Colonic mucosa (tissue), 4 donors: Measurements from ENCODE around the gene APBB1IP. TPM values are rescaled to one million over a fixed set of nuclear protein-coding genes. Genes with fewer than 3 reads are reported as not detected.
"Not testable (repeated sequence)": the region's sequence is repeated elsewhere in the genome, so short reads cannot be mapped to it uniquely, and the experiment has no call there.

Experiments
- DNase-seq: peaks from one replicate; pipeline ENCODE4 v3.0.0-alpha.2; 2020
- H3K27ac ChIP-seq: fragments of 200-600 bp; one replicate; pipeline ENCODE4 v1.8.0; 2021
- H3K27me3 ChIP-seq: fragments of 200-600 bp; one replicate; pipeline ENCODE4 v1.8.0; 2021
- H3K36me3 ChIP-seq: fragments of 200-600 bp; one replicate; pipeline ENCODE4 v1.8.0; 2021
- H3K4me1 ChIP-seq: fragments of 200-600 bp; one replicate; pipeline ENCODE4 v1.8.0; 2021; ENCODE audit warnings: mild to moderate bottlenecking
- H3K4me3 ChIP-seq: fragments of 200-600 bp; one replicate; pipeline ENCODE4 v1.8.0; 2021
- H3K9ac ChIP-seq, 2 donors: one replicate each; pipeline ENCODE4 v1.7.0; 2013; ENCODE audit warnings: control low read depth in 2 of 2, low read depth in 2 of 2, low read length in 2 of 2
- H3K9me3 ChIP-seq: fragments of 200-600 bp; one replicate; pipeline ENCODE4 v1.8.0; 2021
- CTCF ChIP-seq: fragments of 200-600 bp; IDR thresholded peaks from one replicate; pipeline ENCODE4 v1.8.0; 2022; ENCODE audit warnings: antibody characterized with exemption, mild to moderate bottlenecking
- intact Hi-C: fragments of 100-400 bp; cut with DNase I; formaldehyde crosslinking; loops from one replicate; pipeline ENCODE4 v1.14.1; 2022
- total RNA-seq, 2 donors: library from RNA; stranded (reverse); fragmentation: NEBNext Ultra II Directional in 1 of 2; extraction: Animal tissue kit (Norgen Biotek cat#: 25700) in 1 of 2; gene quantifications; one replicate each; pipeline ENCODE4 v1.2.1, GENCODE V29; 2021
- donor health status: healthy.
- donor health status: DM: no; HTN: no; CAD: no.
- donor health status: DM: no; HTN: no; CAD: no.

APBB1IP gene
- total RNA-seq, 2 donors from 2014 or later = 2.1 to 2.8 TPM

- no peaks in the 10 kb centered on the region for H3K36me3 ChIP-seq
Observed at GRCh38 chr10:26579256-26580063, 141.3 kb downstream of the APBB1IP start.

GRCh38 chr10:26586211-26586610 lies 148.1 kb downstream of the APBB1IP start:
- Histone ChIP-seq H3K27me3 (no peaks in the 10 kb centered on the region), H3K36me3 (no peaks in the 10 kb centered on the region), H3K9ac (no peak overlapping the region), H3K9me3 (no peaks in the 10 kb centered on the region), H3K27ac (no peak overlapping the region), H3K4me1 (no peaks in the 10 kb centered on the region), H3K4me3 (no peak overlapping the region)
- DNase-seq = no peak
- no peak for TF ChIP-seq CTCF
- intact Hi-C loops = no loop called here

More at GRCh38 chr10:26579256-26580063, 141.3 kb downstream of the APBB1IP start:
- Histone ChIP-seq H3K27ac (no peak overlapping the region), H3K9ac (no peak overlapping the region), H3K4me3 (no peak overlapping the region), H3K4me1 (no peaks in the 10 kb centered on the region), H3K9me3 (no peaks in the 10 kb centered on the region), H3K27me3 (no peaks in the 10 kb centered on the region)
- intact Hi-C loops = no loop called here
- no peak for DNase-seq
- TF ChIP-seq CTCF = no peak

GRCh38 chr10:26588611-26589010 lies 150.5 kb downstream of the APBB1IP start:
- H3K4me3 ChIP-seq = no peak overlapping the region
- intact Hi-C loops = no loop called here
- no peaks in the 10 kb centered on the region for H3K9me3 ChIP-seq
- no peak for TF ChIP-seq CTCF
- no peaks in the 10 kb centered on the region for H3K36me3 ChIP-seq
- H3K27me3 ChIP-seq = no peaks in the 10 kb centered on the region
- H3K27ac ChIP-seq = no peak overlapping the region
- no peaks in the 10 kb centered on the region for H3K4me1 ChIP-seq
- no peak overlapping the region for H3K9ac ChIP-seq
- DNase-seq = no peak

- not testable (repeated sequence) for H3K4me3 ChIP-seq, H3K36me3 ChIP-seq
Observed at GRCh38 chr10:26589813-26590212, 151.7 kb downstream of the APBB1IP start.

GRCh38 chr10:26593896-26594295 lies 155.8 kb downstream of the APBB1IP start:
- no peaks in the 10 kb centered on the region for H3K4me1 ChIP-seq
- H3K4me3 ChIP-seq = no peak overlapping the region
- no peak for DNase-seq
- no peak overlapping the region for H3K9ac ChIP-seq
- intact Hi-C loops = no loop called here
- no peaks in the 10 kb centered on the region for H3K27me3 ChIP-seq
- no peak for TF ChIP-seq CTCF
- no peaks in the 10 kb centered on the region for H3K9me3 ChIP-seq
- H3K27ac ChIP-seq = no peak overlapping the region
- no peaks in the 10 kb centered on the region for H3K36me3 ChIP-seq

More at GRCh38 chr10:26589813-26590212, 151.7 kb downstream of the APBB1IP start:
- intact Hi-C loops, H3K4me1 ChIP-seq, H3K9ac ChIP-seq, H3K27ac ChIP-seq, H3K27me3 ChIP-seq, H3K9me3 ChIP-seq, DNase-seq: not testable (repeated sequence)

GRCh38 chr10:26603283-26603682 lies 165.1 kb downstream of the APBB1IP start:
- intact Hi-C loops, H3K27ac ChIP-seq, H3K4me3 ChIP-seq, H3K9ac ChIP-seq, H3K4me1 ChIP-seq, H3K27me3 ChIP-seq, DNase-seq, H3K36me3 ChIP-seq, H3K9me3 ChIP-seq: not testable (repeated sequence)

GRCh38 chr10:26604320-26605093 lies 166.4 kb downstream of the APBB1IP start:
- H3K4me1 ChIP-seq, H3K27me3 ChIP-seq, H3K9ac ChIP-seq, H3K27ac ChIP-seq, H3K9me3 ChIP-seq, H3K4me3 ChIP-seq, H3K36me3 ChIP-seq, DNase-seq: not testable (repeated sequence)
- intact Hi-C loops = loop anchor here (5.0 kb wide), 1 partner anchor 278 kb away; no protein-coding TSS in a partner anchor
